ENCODE results near the gene MYO5C.

DNA sequence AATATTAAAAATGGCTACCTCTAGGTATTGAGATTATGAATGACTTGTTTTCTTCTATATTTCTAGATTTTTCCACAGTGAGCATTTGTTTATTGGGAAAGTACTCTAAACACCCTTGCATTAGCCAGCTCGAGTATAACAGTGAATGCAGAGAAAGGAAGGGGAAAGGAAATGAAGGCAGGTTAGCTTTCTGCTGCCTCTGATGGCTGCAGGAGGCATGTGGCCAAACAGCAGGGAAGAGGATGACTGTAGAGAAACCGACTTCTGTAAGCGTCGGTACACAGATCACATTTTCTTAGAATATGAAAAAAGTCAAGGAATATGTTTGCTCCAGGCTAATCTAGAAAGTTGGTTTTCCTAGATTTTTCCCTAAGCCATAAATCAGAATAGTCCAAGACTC, 124.2 kb downstream of the MYO5C start:
- no peak for TF ChIP-seq EZH2 (IDR thresholded peaks at IDR 0.05; ENCODE audit: insufficient read depth, low read length)
- TF ChIP-seq, protein P1, sequence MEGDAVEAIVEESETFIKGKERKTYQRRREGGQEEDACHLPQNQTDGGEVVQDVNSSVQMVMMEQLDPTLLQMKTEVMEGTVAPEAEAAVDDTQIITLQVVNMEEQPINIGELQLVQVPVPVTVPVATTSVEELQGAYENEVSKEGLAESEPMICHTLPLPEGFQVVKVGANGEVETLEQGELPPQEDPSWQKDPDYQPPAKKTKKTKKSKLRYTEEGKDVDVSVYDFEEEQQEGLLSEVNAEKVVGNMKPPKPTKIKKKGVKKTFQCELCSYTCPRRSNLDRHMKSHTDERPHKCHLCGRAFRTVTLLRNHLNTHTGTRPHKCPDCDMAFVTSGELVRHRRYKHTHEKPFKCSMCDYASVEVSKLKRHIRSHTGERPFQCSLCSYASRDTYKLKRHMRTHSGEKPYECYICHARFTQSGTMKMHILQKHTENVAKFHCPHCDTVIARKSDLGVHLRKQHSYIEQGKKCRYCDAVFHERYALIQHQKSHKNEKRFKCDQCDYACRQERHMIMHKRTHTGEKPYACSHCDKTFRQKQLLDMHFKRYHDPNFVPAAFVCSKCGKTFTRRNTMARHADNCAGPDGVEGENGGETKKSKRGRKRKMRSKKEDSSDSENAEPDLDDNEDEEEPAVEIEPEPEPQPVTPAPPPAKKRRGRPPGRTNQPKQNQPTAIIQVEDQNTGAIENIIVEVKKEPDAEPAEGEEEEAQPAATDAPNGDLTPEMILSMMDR (IDR thresholded peaks at IDR 0.05; ENCODE audit: insufficient read depth, low read depth, low read length) = no peak

All from astrocyte (in vitro differentiated cells and primary cell).